ENCODE data around the gene TRPV5. TPM values are rescaled to one million over a fixed set of nuclear protein-coding genes. Genes with fewer than 3 reads are reported as not detected.

Gene TRPV5
- total and polyA plus RNA-seq, 2 donors (not counting 3 experiments of a cell fraction or from before 2014, with no cell fraction given) = not detected

DNA sequence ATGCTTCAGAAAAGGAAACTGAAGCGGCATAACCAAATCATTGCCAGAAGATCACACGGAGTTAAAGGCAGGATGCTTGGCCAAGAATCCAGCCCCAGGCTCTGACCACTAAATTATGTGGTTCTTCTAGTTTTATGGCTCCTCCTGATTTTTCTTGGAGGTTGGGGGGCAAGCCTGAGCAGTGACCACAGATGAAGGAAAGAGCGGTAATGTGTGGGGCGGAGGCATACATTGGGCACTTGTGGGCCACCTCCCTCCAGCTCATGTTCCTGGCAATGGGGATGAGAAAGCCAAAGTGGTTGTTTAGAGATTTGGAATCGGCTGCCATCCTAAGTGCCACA lies 51.2 kb downstream of the TRPV5 start:
- no peak overlapping the region for H3K9ac ChIP-seq (replicated peaks; ENCODE audit: extremely low read depth, insufficient read depth, low read length)
- H3K9me1 ChIP-seq (replicated peaks; ENCODE audit: control insufficient read depth, extremely low read depth, insufficient read depth, low read length) = no peaks in the 10 kb centered on the region
- ChIA-PET CTCF (interaction anchor here (1.4 to 1.5 kb wide), 3 partner anchors 9 to 333 kb away, joined by 3 to 9 read pairs (median 4); no protein-coding TSS in a partner anchor), POLR2A (no interaction called here)
- no peaks in the 10 kb centered on the region for H3K9me3 ChIP-seq (replicated peaks; ENCODE audit: control insufficient read depth, insufficient read depth, low read length)
- H3K4me3 ChIP-seq (replicated peaks in 1 of 3; ENCODE audit: insufficient read depth in 1 of 3, low read depth in 1 of 3, low read length in 3 of 3) = no peak overlapping the region
- H3K79me2 ChIP-seq (ENCODE audit: control insufficient read depth, insufficient read depth, low read length) = no peaks in the 10 kb centered on the region
- intact Hi-C loops (cut with micrococcal nuclease) (no loop called here), dilution Hi-C loops (cut with MboI; ENCODE audit: extremely low pct_ligation_motif_present, low sequenced_read_pairs) (no loop called here)
- H3K27me3 ChIP-seq (ENCODE audit: control insufficient read depth in 2 of 2, insufficient read depth in 2 of 2, low read length in 2 of 2) = peaks cover 0 to 2% of the 10 kb centered on the region in 2 experiments
- H3K27ac ChIP-seq (ENCODE audit: insufficient read depth, low read depth, low read length) = no peak overlapping the region
- H2AFZ ChIP-seq (ENCODE audit: low read depth, low read length) = no peak overlapping the region
- H4K20me1 ChIP-seq (replicated peaks; ENCODE audit: control insufficient read depth, extremely low read depth, insufficient read depth, low read length) = no peaks in the 10 kb centered on the region
- no peak for DNase-seq (ENCODE audit: low read depth, low spot score)
- H3K4me1 ChIP-seq (ENCODE audit: control insufficient read depth, extremely low read depth, insufficient read depth, low read length) = no peaks in the 10 kb centered on the region
- H3K4me2 ChIP-seq (ENCODE audit: insufficient read depth, low read length) = no peak overlapping the region
- FAIRE-seq = no peak
- BruUV-seq (replicated peaks) = no TSS peak
- H3K36me3 ChIP-seq (ENCODE audit: control insufficient read depth in 2 of 2, extremely low read depth in 1 of 2, insufficient read depth in 2 of 2, low read length in 2 of 2) = no peaks in the 10 kb centered on the region
- no peak for TF ChIP-seq POLR2AphosphoS5 (IDR thresholded peaks at IDR 0.05; ENCODE audit: insufficient read depth, low read depth, low read length)
- TF ChIP-seq, protein P1, sequence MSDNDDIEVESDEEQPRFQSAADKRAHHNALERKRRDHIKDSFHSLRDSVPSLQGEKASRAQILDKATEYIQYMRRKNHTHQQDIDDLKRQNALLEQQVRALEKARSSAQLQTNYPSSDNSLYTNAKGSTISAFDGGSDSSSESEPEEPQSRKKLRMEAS (IDR thresholded peaks at IDR 0.05; ENCODE audit: insufficient read depth, insufficient read length) = no peak
- no peak for TF ChIP-seq JUN (IDR thresholded peaks at IDR 0.05; ENCODE audit: borderline replicate concordance, insufficient read depth, insufficient read length, low read depth)
- TF ChIP-seq POLR2A (IDR thresholded peaks at IDR 0.05; ENCODE audit: low read depth, low read length) = no peak
- TF ChIP-seq MYC (IDR thresholded peaks at IDR 0.05; ENCODE audit: low read depth, low read length) = no peak
- TF ChIP-seq, protein P2, sequence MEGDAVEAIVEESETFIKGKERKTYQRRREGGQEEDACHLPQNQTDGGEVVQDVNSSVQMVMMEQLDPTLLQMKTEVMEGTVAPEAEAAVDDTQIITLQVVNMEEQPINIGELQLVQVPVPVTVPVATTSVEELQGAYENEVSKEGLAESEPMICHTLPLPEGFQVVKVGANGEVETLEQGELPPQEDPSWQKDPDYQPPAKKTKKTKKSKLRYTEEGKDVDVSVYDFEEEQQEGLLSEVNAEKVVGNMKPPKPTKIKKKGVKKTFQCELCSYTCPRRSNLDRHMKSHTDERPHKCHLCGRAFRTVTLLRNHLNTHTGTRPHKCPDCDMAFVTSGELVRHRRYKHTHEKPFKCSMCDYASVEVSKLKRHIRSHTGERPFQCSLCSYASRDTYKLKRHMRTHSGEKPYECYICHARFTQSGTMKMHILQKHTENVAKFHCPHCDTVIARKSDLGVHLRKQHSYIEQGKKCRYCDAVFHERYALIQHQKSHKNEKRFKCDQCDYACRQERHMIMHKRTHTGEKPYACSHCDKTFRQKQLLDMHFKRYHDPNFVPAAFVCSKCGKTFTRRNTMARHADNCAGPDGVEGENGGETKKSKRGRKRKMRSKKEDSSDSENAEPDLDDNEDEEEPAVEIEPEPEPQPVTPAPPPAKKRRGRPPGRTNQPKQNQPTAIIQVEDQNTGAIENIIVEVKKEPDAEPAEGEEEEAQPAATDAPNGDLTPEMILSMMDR (IDR thresholded peaks at IDR 0.05; ENCODE audit: extremely low read depth in 1 of 2, insufficient read depth in 1 of 2, low read depth in 1 of 2, low read length in 2 of 2) = no peak
- no peak for TF ChIP-seq FOS (IDR thresholded peaks at IDR 0.05; ENCODE audit: borderline replicate concordance, insufficient read depth, low read length)
- TF ChIP-seq GATA2 (IDR thresholded peaks at IDR 0.05; ENCODE audit: insufficient read depth, insufficient read length, low read depth, low read length) = no peak
- TF ChIP-seq EZH2 (IDR thresholded peaks at IDR 0.05; ENCODE audit: borderline replicate concordance, low read depth, low read length, severe bottlenecking) = no peak
